Stimulated activated CD4-positive, alpha-beta T cell treated with anti-CD3 and anti-CD28 coated beads, Interleukin-1b, Interleukin-23, amount 100 ng/mL, for 4 hours (primary cell): ENCODE results near the gene ADGRD2.

Source experiments
- DNase-seq, 2 donors: peaks; one replicate each; pipeline ENCODE4 v3.0.0-alpha.2; 2020; ENCODE audit warnings: low read depth in 2 of 2

ADGRD2 gene

DNA sequence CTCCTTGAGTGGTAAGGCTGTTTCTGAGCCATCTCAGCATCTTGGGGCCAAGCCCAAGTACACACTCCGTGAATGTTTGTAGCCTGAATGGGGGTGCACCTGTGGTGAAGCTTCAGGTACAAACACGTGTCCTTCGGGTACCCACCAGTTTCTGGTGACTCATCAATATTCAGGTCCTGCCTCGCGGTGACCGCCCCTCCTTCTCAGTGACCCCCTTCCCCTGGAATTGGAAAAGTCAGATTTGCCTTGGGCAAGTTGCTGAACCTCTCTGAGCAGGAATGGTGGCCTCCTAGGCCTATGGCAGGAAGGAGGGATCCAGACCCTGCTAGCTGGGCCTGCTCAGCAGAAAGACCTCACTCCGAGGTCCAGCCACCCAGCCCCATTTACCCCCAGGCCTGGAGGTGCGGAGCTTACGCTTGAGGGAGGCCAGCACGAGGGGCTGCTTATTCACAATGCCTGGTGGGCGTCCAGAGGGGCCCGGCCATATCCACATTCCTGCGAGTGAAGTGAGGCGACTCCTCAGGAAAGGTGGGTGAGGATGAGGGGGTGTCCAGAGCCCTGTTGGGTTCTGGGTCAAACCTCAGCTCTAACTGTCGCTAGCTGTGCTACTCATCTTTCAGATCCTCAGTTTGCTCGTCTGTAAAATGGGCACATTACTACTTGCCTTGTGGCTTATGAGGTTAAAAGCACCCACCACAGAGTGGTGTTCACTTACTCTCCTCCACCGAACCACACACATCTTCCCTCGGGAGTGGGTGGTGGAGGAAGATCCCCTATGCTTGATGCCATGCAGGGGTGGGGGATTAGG, 7.0 kb downstream of the ADGRD2 start:
- no peak for DNase-seq

DNA sequence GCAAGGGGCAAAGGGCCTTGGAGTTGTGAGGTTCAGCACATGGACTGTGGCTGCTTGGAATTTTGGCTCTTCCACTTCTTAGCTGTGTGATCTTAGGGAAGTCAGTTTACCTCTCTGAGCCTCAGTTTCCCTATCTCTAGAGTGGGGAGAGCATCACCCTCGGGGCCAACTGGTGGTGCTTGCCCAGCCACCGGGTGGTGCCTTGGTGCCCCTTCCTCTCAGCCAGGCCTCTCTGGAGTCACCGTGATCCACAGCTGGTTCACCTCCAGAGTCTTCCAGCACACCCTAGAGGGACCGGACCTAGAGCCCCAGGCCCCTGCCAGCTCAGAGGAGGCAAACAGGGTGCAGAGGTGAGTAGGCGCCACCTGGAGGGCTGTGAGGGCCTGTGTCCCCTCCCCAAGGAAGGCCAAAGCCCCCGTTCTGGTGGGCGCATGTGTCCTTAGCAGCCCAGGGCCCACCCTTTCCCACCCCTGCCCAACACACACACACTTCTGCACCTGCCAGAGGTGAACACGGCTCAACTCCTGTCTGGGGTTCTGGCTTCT, 7.7 kb downstream of the ADGRD2 start:
- DNase-seq: no peak

DNA sequence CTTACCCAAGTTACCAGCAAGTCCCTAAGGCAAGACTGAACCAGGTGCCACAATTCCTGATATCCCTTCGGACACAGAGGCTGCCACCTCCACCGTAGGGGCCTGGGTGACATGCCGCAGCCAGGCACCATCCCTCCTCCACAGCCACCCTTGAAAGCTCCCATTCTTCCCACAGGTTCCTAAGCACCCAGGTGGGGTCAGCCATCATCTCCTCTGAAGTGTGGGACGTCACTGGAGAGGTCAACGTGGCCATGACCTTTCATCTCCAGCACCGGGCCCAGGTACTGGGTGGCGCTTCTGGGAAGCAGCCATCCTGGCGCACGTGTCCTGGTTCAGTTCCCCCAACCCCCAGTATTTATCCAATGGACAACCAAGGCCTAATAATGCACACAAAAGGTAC, 8.2 kb downstream of the ADGRD2 start:
- no peak for DNase-seq

DNA sequence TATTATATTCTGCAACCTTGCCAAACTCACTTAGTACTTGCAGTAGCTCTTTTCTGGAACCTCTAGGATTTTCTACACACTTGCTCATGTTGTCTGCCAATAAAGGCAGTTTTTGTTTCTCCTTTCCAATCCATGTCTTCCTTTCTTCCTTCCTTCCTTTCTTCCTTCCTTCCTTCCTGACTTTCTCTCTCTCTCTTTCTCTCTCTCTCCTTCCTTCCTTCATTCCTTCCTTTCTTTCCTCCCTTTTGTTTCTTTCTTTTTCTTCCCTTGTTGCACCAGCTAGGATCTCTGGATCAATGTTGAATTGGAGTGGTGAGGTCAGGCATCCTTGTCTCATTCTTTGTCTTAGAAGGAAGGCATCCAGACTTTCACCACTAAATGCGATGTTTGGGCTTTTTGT, 12.5 kb downstream of the ADGRD2 start:
- no peak for DNase-seq

DNA sequence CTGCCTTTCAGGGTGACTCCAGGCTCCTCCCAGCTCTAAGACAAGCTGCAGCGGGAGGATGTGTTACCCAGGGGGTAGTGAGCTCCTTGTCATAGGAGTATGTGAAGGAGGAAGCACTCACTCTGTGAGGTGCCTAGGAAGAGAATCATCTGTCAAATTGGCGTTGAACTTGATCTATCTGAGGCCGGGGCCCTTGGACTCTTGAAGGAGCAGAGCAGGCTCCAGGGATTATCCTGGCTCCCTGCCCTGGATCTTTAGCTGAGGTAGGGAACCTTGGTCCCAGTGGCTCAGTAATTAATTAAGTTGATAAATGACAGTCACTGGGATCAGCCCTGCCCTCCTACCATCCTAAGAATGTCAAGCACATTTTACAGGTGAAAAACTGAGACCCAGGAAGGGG, 15.5 kb downstream of the ADGRD2 start:
- DNase-seq: no peak

DNA sequence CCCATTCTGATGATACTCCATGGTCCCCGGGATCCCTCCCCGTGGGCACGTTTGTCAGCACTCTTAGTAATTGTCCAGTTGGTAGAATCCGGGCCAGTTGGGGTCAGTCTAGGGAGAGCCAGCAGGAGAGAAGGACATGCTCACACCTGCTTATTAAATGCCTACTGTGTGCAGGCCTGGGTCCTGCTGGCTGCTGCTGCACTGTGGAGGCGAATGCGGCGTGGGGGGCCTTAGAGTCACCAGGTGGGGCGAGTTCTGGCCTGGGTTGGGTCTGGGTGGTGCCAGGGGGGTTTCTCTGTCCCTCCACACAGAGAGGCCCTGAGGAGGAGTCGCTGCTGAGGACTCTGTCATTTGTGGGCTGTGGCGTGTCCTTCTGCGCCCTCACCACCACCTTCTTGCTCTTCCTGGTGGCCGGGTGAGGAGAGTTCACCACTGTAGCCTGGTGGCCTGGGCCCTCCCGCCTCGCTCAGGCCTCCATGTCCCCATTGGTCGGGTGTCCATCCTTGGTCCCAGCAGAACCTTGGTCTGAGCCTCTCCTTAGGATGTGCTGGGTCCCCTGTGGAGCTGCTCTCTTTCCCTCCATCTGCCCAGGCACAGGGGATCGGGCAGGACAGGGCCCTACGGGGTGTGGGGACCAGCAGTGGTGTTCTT, 17.3 kb downstream of the ADGRD2 start:
- DNase-seq: no peak

DNA sequence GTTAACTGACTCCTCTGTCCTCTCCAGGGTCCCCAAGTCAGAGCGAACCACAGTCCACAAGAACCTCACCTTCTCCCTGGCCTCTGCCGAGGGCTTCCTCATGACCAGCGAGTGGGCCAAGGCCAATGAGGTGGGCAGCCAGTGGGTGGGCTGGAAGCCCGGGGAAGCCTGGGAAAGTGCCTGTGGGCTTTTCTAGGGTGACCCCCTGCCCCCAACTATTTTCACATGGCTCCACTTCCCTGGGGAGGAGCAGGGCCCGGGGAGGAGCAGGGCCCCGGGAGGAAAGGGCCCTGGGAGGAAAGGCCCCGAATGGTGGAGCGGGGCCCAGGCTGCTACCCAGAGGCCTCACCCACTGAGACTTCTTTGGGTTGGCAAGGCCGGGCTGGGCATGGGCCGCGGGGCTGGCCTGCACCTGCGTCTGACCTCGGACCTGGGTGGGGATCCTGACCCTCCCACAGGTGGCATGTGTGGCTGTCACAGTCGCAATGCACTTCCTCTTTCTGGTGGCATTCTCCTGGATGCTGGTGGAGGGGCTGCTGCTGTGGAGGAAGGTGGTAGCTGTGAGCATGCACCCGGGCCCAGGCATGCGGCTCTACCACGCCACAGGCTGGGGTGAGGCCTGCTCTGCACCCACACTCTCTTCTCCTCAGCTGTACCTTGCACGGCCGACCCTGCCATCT, 17.9 kb downstream of the ADGRD2 start:
- DNase-seq: no peak

DNA sequence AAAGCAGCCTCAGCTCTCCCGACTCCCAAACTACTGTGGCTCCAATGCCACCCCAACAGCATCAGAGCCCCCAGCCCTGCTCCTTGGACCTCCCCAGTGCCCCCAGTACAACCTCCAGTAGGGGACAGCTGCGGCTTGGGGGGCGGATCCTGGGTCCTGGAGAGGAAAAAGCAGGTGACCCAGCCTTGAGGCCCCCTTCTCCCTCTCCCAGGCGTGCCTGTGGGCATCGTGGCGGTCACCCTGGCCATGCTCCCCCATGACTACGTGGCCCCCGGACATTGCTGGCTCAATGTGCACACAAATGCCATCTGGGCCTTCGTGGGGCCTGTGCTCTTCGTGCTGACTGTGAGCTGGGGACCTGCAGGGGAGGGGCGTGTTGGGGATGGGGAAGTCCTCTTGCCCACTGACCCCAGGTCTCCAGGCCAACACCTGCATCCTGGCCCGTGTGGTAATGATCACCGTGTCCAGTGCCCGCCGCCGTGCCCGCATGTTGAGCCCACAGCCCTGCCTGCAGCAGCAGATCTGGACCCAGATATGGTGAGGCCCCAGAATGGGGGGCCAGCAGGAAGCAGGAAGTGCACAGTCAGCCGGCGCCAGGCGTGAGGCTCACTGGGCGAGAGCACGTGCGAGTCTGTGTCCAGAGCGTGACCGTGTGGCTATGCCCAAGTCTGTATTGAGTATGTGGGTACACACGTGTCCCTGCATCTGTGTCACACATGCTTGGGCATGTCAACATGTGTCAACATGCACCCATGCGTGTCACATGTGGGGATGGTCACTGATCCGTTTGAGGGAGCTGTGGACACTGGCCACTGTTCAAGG, 19.0 kb downstream of the ADGRD2 start:
- no peak for DNase-seq

DNA sequence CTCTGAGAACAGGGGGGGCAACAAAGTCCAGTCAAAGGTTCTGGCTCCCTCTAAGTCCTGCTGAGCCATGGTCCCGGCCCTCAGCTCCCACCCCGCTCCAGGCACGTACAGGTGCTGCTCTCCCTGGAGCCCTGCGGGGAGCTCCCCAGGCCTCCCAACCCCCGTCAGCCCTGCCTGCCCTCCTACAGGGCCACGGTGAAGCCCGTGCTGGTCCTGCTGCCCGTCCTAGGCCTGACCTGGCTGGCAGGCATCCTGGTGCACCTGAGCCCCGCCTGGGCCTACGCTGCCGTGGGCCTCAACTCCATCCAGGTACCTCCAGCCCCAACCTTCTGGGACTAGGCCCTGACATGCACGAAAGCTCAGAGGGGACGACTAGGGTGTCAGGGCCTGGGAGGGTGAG, 20.1 kb downstream of the ADGRD2 start:
- no peak for DNase-seq

DNA sequence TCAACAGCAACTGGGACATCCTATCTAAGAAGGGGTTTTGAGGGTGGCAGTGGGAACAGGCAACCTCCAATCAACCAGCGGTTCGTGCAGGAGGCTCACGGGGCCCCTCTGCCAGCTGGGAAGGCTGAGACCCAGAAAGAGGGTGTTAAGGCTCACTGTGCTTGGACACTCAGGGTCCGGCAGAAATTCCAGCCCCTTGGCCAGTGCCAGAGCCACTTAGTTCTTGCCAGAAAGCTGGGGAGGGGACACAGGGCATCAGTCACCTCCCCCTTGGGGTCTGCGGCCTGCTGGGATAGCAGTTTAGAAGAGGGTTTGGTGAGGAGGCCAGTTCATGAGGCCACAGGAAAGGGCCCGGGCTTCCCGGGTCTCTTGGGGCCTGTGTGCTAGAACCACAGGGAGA, 20.5 kb downstream of the ADGRD2 start:
- no peak for DNase-seq

DNA sequence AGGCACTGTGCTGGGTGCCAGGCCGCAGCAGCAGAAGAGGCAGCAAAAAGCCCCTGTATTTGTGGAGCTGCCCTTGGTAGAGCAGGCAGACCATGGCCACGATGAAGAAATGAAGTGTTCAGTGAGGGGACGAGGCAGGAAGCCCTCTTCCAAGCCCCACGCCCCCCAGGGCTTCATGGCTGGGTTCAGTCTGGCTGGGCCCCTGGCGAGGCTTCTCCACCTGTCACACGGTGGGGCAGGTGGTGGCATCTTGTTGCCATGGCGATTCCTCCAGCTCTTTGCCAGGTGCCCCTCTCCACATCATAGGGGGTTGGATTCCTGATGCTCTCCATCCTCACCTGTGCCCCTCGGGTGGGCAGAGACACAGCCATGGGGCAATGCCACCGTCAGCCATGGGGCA, 21.5 kb downstream of the ADGRD2 start:
- no peak for DNase-seq

DNA sequence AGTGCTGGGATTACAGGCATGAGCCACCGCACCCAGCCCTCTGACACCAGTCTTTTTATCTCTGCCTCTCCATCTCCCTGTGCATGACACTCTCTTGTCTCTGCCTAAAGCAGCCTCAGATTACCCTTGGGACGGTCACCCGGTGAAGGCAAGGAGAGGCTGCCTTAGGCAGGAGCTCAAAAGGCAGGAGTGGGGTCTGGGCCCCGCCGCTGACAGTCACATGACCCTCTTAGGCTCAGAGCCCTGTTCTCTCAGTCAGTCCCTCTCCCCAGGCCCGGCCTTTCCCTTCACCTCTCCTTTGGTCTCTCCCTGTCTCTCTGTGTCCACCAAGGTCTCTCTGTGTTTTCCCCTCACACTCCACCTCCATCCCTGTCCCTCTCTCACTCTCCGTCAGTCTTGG, 22.5 kb downstream of the ADGRD2 start:
- DNase-seq: no peak

DNA sequence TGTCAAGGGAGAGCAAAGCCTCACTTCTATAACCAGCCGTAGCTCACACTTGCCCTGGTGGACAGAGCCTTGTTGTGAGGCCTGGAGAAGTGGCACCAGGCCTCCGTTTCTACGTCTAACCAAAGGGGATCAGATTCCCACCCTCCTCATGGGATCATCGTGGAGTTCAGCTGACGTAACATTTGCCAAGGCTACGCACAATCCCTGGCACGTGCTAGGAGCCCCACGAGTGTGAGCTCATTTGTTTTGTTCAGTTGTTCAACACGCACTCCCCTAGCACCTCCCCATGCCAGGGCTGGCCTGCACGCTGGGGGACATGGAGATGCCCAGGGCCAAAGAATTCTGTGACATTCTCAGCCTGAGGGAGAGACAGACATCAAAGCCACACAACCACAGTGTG, 23.1 kb downstream of the ADGRD2 start:
- no peak for DNase-seq

DNA sequence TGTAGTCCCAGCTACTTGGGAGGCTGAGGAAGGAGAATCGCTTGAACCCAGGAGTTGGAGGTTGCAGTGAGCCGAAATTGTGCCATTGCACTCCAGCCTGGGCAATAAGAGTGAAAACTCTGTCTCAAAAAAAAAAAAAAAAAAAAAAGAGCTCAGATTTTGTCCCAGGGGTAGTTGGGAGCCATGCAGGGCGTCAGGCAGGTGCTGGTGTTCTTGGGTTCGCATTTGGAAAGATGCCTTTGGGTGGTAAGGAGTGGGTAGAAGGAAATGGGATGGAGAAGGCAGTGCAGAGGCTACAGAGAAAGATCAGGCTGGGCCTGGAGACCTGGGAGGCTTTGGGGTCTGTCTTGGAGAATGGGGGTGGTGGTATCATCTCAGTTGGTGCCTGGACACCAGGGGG, 23.9 kb downstream of the ADGRD2 start:
- DNase-seq: no peak

DNA sequence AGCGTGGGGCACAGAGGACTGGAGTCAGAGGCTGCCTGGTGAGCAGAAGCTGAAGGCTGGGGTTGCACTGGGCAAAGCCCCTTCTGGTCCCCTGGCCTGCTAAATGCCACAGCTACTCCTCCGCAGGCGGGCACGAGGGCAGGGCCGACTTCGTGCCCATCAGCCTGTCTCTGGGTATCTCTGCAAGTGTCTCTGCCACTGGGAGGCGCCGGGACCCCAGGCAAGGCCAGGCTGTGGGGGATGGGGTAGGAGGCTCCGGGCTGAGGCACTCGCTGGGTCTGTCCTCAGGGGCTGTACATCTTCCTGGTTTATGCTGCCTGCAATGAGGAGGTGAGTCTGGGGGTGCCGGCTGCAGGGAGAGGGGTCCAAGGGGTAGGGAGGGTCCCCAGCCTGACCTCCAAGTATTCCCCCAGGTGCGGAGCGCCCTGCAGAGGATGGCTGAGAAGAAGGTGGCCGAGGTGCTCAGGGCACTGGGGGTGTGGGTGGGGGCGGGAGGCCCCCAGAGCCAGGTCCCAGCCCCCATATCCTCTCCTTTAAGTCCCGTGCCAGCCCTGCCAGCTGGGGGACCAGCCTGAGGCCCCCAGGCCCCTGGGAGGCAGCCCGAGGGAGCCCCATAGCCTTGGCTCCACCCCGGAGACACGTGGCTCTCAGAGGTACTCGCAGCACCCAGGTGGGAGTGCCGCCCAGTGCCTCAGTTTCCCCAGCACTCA, 25.1 kb downstream of the ADGRD2 start:
- no peak for DNase-seq

DNA sequence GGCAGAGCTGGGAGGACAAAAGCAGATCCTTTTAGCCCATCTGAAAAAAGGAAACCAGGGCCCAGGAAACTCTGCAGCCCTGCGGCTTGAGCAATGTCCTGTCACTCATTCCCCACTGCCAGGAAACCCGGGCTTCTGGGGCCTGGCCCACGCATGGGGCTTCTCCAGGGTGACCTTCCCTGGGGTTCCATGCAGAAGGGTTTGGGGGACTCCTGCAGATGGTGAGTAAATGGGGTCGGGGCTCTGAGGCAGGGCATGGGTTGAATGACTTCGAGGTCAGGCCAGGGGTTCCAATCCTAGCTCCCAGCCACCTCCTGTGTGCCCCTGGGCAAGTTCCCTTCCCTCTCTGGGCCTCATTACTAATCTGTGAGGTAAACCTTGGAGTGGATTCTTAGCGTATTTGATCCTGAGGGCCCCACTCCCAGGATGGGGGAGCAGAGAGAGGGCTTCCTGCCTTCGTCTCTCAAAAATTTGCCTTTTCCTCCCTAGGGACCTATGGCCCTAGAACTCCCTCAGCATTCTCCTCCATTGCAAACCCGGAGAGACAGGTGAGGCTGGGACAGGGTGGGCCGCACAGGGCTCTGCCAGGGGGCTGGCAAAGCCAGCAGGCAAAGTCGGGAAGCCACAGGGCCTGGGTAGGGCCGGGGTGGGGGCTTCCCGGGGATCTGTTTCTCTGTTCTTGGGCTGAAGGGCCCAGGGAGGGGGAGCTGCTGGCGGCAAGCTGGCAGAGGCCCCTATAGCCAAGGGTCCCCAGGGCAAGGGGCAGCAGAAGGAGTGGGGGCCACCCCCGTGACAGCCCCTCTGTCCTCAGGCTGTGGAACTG, 25.8 kb downstream of the ADGRD2 start:
- no peak for DNase-seq

DNA sequence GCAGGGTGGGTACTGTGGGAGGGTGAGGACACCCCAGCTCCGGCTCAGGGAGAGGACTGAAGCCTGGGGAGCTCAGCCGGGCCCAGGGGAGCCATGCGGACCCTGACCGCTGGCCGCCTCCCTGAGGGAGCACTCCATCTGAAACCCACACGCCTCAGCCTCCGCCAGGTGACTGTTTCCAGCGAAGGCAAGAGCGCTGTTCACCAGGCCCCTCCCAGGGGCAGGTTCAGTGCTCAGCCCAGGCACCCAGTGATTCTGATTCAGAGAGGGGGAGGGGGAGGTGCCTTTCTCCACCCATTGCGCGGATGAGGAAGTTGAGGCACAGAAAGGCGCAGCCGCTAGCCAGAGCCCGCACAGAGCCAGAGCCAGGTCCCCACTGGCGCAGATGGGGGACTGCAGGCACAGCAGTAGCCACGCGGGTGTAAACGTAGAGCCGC, 27.0 kb downstream of the ADGRD2 start:
- DNase-seq: no peak

DNA sequence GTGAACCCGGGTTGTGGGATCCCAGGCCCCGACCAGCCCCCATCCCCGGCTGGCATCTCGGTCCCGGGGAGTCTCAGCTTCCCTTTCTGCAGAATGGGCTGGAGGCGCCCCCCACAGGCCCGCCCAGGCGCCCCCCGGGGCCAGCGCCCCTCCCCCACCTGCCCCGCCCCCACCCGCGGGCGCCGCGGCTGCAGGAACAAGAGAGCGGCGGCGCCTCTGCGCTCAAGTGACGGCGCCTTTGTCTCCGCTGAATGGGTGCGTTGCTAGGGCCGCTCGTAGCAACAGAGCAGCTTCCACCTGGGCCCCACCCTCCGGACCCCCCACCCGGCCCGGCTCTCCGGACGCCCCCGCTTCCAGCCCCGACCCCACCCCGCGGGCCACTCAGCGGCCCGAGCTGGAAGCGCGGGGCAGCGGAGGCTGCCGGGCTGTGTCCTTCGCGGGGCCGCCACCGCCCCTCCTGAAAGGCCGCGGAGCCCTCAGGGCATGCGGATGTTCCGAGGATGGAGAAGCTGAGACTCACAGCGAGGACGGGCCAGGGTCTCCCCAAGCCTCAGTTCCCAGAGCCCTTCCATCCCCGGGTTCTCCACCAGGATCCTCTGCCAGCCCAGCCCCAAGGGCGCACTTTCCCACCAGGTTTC, 27.5 kb downstream of the ADGRD2 start:
- no peak for DNase-seq

DNA sequence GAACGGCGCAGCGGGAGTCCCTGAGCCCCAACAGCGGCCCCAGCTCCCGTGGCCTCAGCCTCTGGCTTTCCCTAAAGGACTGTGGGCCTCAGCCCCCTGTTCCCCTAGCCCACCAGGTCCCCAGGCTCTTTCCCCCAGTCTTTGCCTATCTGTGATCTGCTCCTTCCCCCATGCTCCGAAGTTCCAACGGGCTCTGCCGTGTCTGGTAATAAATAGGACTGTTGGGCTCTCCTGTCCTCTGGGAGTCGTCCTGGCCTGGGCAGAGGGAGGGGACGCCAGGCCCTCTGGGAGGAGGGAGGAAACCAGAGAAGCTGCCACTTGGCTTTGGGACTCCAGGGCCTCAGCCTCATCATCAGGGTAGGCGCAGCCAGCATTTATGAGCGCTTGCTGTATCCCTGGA, 28.1 kb downstream of the ADGRD2 start:
- DNase-seq: no peak

DNA sequence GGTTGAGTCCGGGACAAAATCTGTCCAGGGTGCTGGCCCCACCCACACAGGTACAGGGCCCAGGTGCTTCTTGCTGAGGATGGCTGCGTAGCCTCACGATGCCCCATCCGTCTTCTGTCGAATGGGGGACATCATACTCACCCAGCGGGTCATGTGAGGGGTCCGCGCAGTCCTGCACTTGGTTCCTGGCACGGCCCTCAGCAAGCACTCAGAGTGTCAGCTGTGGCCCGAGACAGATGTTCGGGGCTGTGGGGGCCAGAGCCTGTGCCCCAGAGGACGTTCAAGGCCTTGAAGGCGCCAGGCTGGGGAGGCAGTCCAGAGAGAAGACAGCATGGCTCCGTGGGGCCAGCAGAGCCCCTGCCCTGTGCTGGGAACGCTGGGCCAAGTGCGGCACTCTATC, 29.1 kb downstream of the ADGRD2 start:
- DNase-seq: no peak
